MM.1S (cell line): ENCODE measurements around the gene OR10H3.

Experiments used
- CTCF ChIP-seq: fragments of 300-600 bp; sonication (generic); IDR thresholded peaks from 2 replicates; pipeline ENCODE4 v1.5.1; 2016; ENCODE audit warnings: antibody characterized with exemption, low read length, mixed read lengths
- EZH2phosphoT487 ChIP-seq: fragments of 300-600 bp; sonication (generic); IDR thresholded peaks from 2 replicates; pipeline ENCODE4 v1.6.1; 2018; ENCODE audit warnings: antibody characterized with exemption, low read length

- no peak for TF ChIP-seq CTCF
- TF ChIP-seq EZH2phosphoT487 = no peak
Measured at GRCh38 chr19:15769586-15769985, 31.8 kb downstream of the OR10H3 start.
